Hepatocyte (in vitro differentiated cells): ENCODE results near the gene SLC39A11. TPM values are rescaled to one million over a fixed set of nuclear protein-coding genes. Genes with fewer than 3 reads are reported as not detected.

Experiments used
- DNase-seq: peaks from one replicate; pipeline ENCODE4 v3.0.0-alpha.2; 2016; ENCODE audit warnings: low spot score
- H2AFZ ChIP-seq: fragments of 200-600 bp; sonication (generic); 2 replicates; pipeline ENCODE4 v1.6.0; 2016; ENCODE audit warnings: antibody characterized with exemption, mild to moderate bottlenecking
- H3K27ac ChIP-seq: fragments of 200-600 bp; sonication (generic); 2 replicates; pipeline ENCODE4 v1.5.1; 2016; ENCODE audit warnings: mild to moderate bottlenecking
- H3K27me3 ChIP-seq: fragments of 200-600 bp; sonication (generic); 2 replicates; pipeline ENCODE4 v1.6.1; 2016
- H3K36me3 ChIP-seq: fragments of 200-600 bp; sonication (generic); replicated peaks from 2 replicates; pipeline ENCODE4 v1.5.1; 2016; ENCODE audit warnings: low read depth; ENCODE audit not compliant: insufficient read depth
- H3K4me1 ChIP-seq: fragments of 200-600 bp; sonication (generic); 2 replicates; pipeline ENCODE4 v1.5.1; 2016; ENCODE audit warnings: mild to moderate bottlenecking, moderate library complexity; ENCODE audit not compliant: insufficient read depth
- H3K4me2 ChIP-seq: fragments of 200-600 bp; sonication (generic); 2 replicates; pipeline ENCODE4 v1.6.0; 2016
- H3K4me3 ChIP-seq: fragments of 200-600 bp; sonication (generic); 2 replicates; pipeline ENCODE4 v1.5.1; 2016; ENCODE audit warnings: mild to moderate bottlenecking
- H3K79me2 ChIP-seq: fragments of 200-600 bp; sonication (generic); 2 replicates; pipeline ENCODE4 v1.6.0; 2017; ENCODE audit warnings: mild to moderate bottlenecking
- H3K9me2 ChIP-seq: fragments of 200-600 bp; sonication (generic); replicated peaks from 2 replicates; pipeline ENCODE4 v1.6.0; 2017; ENCODE audit warnings: mild to moderate bottlenecking; ENCODE audit not compliant: insufficient read depth
- H3K9me3 ChIP-seq: fragments of 200-600 bp; sonication (generic); 2 replicates; pipeline ENCODE4 v1.5.1; 2016; ENCODE audit warnings: low read depth, mild to moderate bottlenecking
- H4K20me1 ChIP-seq: fragments of 200-600 bp; sonication (generic); 2 replicates; pipeline ENCODE4 v1.6.0; 2016; ENCODE audit warnings: mild to moderate bottlenecking; ENCODE audit not compliant: insufficient read depth, poor library complexity, severe bottlenecking
- EZH2 ChIP-seq: fragments of 200-600 bp; sonication (generic); IDR thresholded peaks from 2 replicates; pipeline ENCODE4 v1.6.1; 2016; ENCODE audit warnings: antibody characterized with exemption, mild to moderate bottlenecking, borderline replicate concordance
- EZH2phosphoT487 ChIP-seq: fragments of 200-600 bp; sonication (generic); IDR thresholded peaks from one replicate; pipeline ENCODE4 v1.6.1; 2018; ENCODE audit warnings: antibody characterized with exemption, mild to moderate bottlenecking, low read depth, moderate library complexity; ENCODE audit not compliant: unreplicated experiment, severe bottlenecking
- WGBS: methylation state at CpG from one replicate; pipeline ENCODE4 v1.1.6; 2016; ENCODE audit warnings: low lambda C conversion rate; ENCODE audit errors: missing lambda C conversion rate; 5-methylcytosine and 5-hydroxymethylcytosine counted together
- polyA plus RNA-seq: library from polyadenylated mRNA; unstranded; fragments of >200 nt; fragmentation: Nextera tagmentation; extraction: Ambion mirVana; gene quantifications from 2 replicates; pipeline ENCODE4 v1.2.1, GENCODE V29; 2016
- total RNA-seq: library from RNA; depleted of rRNA; stranded (reverse); fragments of >200 nt; gene quantifications from 2 replicates; pipeline ENCODE4 v1.2.3, GENCODE V29; 2014
- TF ChIP-seq, protein P1 (sequence below): fragments of 200-600 bp; sonication (generic); IDR thresholded peaks from 2 replicates; pipeline ENCODE4 v1.5.1; 2016; ENCODE audit warnings: antibody characterized with exemption, mild to moderate bottlenecking; ENCODE audit not compliant: poor library complexity

Gene SLC39A11
- total and polyA plus RNA-seq, 2 experiments from 2014 or later, result 37.7 to 39.1 TPM

DNA sequence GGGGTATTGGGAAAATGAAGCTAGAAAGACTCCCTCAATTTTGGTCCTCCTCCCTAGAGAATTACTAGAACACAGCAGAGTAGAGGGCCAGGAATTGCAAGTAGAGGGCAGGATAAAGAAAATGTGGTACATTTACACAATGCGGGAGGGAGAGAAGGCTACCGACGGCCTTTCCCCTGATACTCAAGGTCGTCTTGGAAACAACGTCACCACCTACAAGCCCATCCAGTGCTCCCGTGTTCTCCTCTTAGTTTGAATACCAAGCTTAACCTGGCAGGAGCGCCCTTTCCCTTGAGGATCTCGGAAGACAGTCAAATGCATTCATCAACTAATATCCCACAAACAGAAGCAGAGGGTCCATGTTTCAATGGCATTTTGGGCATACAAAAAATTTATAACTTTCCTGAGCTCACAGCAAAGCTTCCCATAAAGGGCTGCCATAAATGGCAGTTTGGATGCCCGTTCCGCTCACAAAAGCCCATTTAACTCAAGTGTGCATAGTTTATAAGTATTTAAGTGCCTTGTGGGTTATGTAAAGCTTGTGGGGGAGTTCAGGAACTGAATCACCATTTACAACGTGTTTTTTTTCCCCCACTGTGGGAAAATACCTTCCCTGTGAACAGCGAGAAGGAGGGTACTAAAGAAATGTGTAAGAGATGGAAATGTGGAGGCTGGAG, 414.6 kb downstream of the SLC39A11 start:
- Histone ChIP-seq H3K4me2 (no peak overlapping the region), H3K4me3 (no peak overlapping the region), H4K20me1 (no peaks in the 10 kb centered on the region), H2AFZ (no peak overlapping the region), H3K9me3 (no peaks in the 10 kb centered on the region), H3K36me3 (no peaks in the 10 kb centered on the region), H3K4me1 (peaks cover 4% of the 10 kb centered on the region), H3K27ac (no peak overlapping the region), H3K79me2 (no peaks in the 10 kb centered on the region), H3K27me3 (no peaks in the 10 kb centered on the region), H3K9me2 (no peaks in the 10 kb centered on the region)
- no peak for DNase-seq
- TF ChIP-seq EZH2phosphoT487 (no peak), EZH2 (no peak)
- TF ChIP-seq, protein P1, sequence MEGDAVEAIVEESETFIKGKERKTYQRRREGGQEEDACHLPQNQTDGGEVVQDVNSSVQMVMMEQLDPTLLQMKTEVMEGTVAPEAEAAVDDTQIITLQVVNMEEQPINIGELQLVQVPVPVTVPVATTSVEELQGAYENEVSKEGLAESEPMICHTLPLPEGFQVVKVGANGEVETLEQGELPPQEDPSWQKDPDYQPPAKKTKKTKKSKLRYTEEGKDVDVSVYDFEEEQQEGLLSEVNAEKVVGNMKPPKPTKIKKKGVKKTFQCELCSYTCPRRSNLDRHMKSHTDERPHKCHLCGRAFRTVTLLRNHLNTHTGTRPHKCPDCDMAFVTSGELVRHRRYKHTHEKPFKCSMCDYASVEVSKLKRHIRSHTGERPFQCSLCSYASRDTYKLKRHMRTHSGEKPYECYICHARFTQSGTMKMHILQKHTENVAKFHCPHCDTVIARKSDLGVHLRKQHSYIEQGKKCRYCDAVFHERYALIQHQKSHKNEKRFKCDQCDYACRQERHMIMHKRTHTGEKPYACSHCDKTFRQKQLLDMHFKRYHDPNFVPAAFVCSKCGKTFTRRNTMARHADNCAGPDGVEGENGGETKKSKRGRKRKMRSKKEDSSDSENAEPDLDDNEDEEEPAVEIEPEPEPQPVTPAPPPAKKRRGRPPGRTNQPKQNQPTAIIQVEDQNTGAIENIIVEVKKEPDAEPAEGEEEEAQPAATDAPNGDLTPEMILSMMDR, result no peak
- WGBS, result 80% methylated on average over 12 of the region's 12 CpGs

GRCh38 chr17:72677108-72677507, 415.4 kb downstream of the SLC39A11 start:
- Histone ChIP-seq H3K4me1 (no peaks in the 10 kb centered on the region), H2AFZ (no peak overlapping the region), H4K20me1 (no peaks in the 10 kb centered on the region), H3K4me3 (no peak overlapping the region), H3K27ac (no peak overlapping the region), H3K9me2 (no peaks in the 10 kb centered on the region), H3K4me2 (no peak overlapping the region), H3K9me3 (no peaks in the 10 kb centered on the region), H3K36me3 (no peaks in the 10 kb centered on the region), H3K27me3 (no peaks in the 10 kb centered on the region), H3K79me2 (no peaks in the 10 kb centered on the region)
- TF ChIP-seq EZH2 (no peak), EZH2phosphoT487 (no peak)
- TF ChIP-seq, protein P1, result no peak
- 85% methylated on average over 2 of the region's 2 CpGs for WGBS
- DNase-seq, result no peak

- H3K79me2 ChIP-seq, result no peaks in the 10 kb centered on the region
- no peak overlapping the region for H3K4me2 ChIP-seq
- TF ChIP-seq, protein P1, result no peak
- TF ChIP-seq EZH2phosphoT487, result no peak
- TF ChIP-seq EZH2, result no peak
- H3K9me2 ChIP-seq, result no peaks in the 10 kb centered on the region
- no peak overlapping the region for H3K27ac ChIP-seq
- no peak overlapping the region for H2AFZ ChIP-seq
- H3K4me1 ChIP-seq, result no peaks in the 10 kb centered on the region
- H3K4me3 ChIP-seq, result no peak overlapping the region
- 84% methylated on average over 4 of the region's 4 CpGs for WGBS
- no peaks in the 10 kb centered on the region for H3K9me3 ChIP-seq
- no peaks in the 10 kb centered on the region for H3K36me3 ChIP-seq
- DNase-seq, result no peak
- no peaks in the 10 kb centered on the region for H4K20me1 ChIP-seq
- H3K27me3 ChIP-seq, result no peaks in the 10 kb centered on the region
These were observed 419.8 kb downstream of the SLC39A11 start for GRCh38 chr17:72672729-72673128.
